Left renal pelvis (tissue), 4 donors: ENCODE results near the gene YDJC. TPM values are rescaled to one million over a fixed set of nuclear protein-coding genes. Genes with fewer than 3 reads are reported as not detected.
A peak's percentile ranks its signal among the peaks of the same experiment; 100 is the strongest.
"Not testable (repeated sequence)": the region's sequence is repeated elsewhere in the genome, so short reads cannot be mapped to it uniquely, and the experiment has no call there.

Source experiments
- DNase-seq, 4 donors: peaks; one replicate each; pipeline ENCODE4 v3.0.0-alpha.2; 2013; ENCODE audit warnings: low read depth in 4 of 4, low spot score in 3 of 4
- polyA plus RNA-seq, 4 donors: library from polyadenylated mRNA; unstranded; fragments of 120-200 nt; gene quantifications; one replicate each; pipeline ENCODE4 v1.2.1, GENCODE V29; 2013; ENCODE audit not compliant: insufficient read length in 4 of 4

The YDJC gene, protein sequence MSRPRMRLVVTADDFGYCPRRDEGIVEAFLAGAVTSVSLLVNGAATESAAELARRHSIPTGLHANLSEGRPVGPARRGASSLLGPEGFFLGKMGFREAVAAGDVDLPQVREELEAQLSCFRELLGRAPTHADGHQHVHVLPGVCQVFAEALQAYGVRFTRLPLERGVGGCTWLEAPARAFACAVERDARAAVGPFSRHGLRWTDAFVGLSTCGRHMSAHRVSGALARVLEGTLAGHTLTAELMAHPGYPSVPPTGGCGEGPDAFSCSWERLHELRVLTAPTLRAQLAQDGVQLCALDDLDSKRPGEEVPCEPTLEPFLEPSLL
- 10 to 100 TPM in 2 of 4 donors, 1 to 10 TPM in 2; 5.0 to 19.2 (median 9.1) TPM for polyA plus RNA-seq

DNA sequence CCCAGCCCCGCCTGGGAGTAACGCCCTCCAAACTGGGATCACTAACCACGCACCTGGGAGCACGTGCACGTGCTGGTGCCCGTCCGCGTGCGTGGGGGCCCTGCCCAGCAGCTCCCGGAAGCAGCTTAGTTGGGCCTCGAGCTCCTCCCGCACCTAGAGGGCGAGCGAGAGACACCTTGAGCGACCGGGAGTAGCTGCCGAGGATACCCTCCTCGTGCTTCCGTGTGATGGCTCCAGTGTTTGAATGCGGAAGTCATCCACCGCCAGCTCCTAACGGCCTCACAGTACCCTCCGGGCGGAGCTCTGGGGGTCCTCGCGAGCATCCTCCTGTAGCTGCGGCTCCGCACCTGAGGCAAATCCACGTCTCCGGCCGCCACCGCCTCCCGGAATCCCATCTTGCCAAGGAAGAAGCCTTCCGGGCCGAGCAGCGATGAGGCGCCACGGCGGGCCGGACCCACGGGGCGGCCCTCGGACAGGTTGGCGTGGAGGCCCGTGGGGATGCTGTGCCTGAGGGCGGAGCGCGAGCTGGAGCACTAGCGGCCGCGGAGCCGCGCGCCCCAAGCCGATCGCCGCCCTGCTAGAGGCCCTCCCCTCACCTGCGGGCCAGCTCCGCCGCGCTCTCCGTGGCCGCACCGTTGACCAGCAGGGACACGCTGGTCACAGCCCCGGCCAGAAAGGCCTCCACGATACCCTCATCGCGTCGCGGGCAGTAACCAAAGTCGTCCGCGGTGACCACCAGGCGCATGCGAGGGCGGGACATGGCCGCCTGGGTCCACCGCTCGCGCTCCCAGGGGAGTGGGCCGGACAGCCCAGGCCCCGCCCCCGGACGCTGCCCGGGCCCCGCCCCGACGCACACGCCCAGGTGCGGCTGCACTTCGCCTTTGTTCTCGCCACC, at the start of gene YDJC:
Gene YDJC (minus strand): TSS at position 768 of the 895 bp plus-strand sequence. CDS start 8 bp downstream, at position 760.
- DNase-seq = peak in 3 of 4 donors; percentile 79 to 85 (median 85)

DNA sequence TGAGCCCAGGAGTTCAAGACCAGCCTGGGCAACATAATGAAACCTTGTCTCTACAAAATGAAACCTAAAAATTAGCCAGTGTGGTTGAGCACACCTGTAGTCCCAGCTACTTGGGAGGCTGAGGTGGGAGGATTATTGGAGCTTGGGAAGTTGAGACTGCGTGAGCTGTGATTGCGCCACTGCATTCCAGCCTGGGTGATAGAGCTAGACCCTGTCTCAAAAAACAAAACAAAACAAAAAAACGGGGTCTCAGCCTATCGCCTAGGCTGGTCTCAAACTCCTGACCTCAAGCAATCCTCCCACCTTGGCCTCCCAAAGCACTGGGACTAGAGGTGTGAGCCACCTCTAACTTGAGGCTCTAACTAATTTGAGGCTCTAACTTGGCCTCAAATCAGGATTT, 49.6 kb upstream of the YDJC start:
- DNase-seq = no peak

DNA sequence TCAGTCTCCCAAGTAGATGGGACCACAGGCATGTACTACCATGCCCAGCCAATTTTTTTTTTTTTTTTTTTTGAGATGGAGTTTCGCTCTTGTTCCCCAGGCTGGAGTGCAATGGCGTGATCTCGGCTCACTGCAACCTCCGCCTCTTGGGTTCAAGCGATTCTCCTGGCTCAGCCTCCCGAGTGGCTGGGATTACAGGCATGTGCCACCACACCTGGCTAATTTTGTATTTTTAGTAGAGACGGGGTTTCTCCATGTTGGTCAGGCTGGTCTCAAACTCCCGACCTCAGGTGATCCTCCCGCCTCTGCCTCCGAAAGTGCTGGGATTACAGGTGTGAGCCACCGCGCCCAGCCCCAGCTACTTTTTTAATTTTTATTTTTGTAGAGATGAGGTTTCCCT, 49.0 kb upstream of the YDJC start:
- not testable (repeated sequence) for DNase-seq

DNA sequence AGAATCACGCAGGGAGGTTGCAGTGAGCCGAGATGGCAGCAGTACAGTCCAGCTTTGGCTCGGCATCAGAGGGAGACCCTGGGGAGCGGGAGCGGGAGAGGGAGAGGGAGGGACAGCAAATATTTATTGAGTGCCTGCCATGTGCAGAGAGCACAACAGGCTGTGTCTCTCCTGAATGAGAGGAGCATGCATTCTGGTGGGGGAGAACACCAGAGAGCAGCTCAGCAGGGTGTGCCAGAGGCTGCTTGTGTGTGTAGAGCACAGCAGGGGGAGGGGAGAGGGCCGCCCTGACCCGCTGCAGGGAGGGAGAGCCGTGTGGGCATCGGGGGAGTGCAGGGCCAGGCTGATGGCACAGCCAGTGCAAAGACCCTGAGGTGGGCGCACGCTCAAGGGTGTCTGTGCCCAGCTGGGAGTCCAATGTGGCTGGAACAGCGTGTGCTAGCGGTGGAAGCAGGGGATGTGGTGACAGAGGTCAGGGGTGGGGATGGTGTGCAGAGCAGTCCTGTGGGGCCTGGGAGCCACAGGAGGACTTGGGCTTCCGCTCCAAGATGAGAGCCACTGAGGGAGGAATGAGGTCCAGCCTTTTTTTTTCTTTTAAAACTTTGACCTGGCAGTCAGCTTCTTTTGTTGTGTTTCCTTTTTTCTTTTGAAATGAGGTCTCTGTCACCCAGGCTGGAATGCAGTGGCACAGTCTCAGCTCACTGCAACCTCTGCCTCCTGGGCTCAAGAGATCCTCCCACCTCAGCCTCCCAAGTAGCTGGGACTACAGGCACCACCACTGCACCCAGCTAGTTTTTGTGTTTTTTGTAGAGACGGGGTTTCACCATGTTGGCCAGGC, 48.0 kb upstream of the YDJC start:
- no peak for DNase-seq

DNA sequence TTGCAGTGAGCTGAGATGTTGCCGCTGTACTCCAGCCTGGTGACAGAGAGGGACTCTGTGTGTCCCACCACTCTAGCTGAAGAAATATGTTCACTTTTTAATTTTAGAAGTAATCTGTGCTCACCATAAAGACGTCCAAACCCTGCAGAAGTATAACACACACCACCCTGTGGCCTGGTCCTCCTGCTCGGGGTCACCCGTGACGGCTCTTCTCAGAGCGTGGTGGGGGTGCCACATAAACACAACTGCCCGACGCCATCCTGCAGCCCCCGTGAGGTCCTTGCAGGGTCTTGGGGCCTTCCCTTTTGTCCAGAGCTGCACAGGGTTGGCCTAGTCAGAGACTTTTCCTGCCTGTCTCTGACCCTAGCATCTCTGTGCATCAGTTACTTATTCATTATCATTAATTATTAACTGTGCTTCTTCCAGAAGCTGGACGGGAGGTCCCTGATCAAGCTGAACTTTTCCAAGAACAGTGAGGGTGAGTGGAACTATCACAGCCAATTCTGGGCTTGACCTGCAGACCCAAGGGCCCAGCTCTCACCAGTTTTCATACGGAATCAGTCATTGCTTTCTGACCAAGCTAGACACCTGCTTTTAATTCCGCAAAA, 44.9 kb upstream of the YDJC start:
- DNase-seq = no peak

DNA sequence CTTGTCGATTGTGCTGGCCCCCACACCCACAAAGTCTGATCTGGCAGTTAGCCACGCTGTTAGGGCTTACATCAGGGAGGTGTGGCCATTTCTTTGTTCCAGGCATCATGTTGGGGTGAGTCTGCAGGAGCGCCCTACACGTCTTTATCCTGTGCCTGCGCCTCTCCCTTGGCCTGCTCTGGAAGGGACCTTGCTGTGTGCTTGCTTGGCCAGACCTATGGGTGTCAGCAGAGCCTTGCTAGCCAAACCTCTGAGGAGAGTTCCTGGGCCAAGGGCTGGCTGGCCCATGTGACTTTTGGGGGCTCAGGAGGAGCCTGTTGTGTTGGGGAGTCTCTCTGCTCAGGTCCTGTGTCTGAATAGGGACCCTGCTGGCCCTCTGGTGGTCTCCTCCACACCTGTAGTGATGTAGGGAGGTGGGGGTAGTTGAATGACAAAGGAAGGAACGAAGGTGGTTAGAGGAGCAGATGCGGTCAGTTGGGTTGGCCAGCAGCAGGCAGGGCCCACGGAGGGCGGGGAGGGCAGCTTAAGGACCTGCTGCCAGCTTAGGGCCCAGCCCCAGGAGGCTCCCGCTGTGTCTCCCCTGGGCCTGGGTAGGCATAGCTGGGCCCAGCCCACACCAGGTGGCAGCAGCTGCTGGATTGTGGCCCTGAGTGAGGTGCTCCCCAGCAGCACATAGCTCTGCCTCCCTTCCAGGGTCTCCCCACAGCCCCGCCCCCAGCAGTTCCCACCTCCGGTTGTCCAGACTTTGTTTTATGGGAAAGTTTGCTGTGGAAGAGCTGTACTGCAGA, 43.9 kb upstream of the YDJC start:
- DNase-seq = no peak

DNA sequence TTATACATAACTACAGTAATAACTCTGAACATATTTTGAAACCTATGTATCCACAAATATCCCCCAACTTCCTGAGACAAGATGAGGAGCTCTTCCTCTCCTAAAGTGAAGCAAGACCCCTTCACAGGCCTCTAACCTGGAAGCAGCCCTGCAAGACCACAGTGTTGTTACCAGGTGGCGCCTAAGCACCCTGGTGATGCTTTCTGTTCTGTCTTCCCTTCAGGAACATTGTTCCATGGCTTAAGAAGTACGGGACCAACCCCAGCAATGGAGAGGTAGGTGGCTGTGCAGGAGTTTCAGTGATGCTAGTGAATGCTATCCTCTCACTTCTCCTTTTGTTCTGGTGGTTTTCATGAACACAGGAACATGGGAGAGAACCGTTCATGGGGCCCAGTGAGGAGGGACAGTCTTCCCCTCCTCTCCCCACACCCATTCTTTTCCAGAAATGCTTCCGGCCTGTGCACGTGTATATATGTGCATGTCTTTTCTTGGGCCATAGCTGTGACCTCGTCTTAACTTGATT, 42.3 kb upstream of the YDJC start:
- no peak for DNase-seq

DNA sequence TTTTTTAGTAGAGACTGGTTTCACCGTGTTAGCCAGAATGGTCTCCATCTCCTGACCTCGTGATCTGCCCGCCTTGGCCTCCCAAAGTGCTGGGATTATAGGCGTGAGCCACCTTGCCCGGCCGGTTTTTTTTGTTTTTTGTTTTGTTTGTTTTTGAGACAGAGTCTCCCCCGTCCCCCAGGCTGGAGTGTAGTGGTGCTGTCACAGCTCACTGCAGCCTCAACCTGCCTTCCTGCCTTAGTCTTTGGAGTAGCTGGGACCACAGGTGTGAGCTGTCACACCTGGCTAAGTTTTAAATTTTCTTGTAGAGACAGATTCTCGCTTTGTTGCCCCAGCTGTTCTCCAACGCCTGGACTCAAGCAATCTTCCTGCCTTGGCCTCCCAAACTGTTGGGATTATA, 39.2 kb upstream of the YDJC start:
- DNase-seq = no peak

DNA sequence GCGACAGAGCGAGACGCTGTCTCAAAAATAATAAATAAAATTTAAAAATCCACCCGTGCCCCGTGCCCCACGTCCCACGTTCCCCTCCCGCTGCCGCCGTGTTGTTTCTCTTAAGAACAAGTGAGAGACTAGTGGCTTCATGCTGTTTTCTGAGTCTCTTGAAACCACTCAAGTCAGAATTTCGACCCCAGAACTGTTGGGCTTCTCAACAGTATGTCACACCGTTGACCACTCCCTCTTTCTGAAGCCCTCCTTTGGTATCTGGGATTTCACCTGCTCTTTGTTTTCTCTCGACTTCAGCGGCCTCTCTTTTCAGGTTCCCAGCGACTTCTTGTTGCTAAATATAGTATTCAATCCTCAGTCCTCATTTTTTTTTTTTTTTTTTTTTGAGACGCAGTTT, 37.0 kb upstream of the YDJC start:
- DNase-seq = no peak

DNA sequence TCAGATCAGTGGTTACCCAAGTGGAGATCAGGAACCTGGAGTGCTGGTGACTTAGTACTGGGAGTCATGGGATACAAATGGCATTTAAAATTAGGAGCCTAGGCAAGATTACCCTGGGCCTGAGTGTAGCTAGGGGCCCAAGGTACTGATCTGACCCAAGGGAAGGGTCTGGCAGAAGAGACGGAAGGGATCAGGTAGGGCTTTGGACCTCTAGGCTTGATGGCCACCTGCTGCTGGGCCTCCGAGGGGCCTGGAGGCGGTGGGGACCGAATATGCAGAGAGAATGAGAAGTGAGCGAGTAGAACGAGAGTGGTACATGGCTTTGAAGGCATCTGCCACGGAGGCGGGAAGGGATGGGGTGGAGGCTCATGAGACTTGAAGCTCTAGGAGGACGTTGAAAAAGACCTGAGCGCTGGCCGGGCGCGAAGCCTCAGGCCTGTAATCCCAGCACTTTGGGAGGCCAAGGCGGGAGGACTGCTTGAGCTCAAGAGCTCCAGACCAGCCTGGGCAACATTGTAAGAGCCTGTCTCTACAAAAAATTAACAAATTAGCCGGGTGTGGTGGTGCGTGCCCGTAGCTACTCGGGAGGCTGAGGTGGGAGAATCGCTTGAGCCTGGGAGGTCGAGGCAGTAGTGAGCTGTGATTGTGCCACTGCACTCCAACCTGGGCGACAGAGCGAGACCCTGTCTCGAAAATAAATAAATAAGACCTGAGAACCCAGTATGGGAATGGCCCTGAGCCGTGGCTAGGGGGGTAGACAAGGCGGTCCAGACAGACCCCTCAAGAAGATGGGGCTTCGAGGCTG, 35.4 kb upstream of the YDJC start:
- DNase-seq = no peak

DNA sequence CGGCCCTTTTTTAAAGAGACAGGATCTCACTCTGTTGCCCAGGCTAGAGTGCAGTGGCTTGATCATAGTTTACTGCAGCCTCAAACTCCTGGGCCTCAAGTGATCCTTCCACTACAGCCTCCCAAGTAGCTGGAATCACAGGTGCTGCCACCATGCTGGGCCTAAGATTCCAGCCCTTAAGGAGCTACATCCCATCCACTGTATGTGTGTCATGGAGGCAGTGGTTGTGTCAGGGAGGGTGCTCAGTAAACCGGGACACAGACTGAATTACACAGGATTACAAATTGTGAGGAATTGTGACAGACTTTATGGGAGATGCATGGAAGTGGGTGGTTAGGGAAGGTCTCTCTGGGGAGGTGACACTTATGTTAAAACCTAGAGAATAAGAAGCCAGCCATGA, 33.9 kb upstream of the YDJC start:
- DNase-seq = no peak

DNA sequence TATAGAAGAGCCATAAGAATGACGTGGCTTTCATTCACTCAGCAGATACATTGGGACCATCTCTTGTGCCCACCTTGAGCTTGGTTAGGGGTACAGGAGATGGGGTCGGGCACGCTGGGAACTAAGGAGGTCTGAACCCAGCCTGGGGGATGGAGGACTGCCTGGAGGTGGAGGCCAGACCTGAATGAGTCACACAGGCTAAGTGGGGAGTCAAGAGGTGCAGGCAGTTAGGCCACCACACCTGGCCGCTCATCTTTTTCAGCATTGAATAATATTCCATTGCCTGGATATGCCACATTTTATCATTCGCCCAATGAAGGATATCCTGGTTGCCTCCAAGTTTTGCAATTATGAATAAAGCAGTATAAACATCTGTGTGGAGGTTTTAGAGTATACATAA, 32.2 kb upstream of the YDJC start:
- DNase-seq = no peak

DNA sequence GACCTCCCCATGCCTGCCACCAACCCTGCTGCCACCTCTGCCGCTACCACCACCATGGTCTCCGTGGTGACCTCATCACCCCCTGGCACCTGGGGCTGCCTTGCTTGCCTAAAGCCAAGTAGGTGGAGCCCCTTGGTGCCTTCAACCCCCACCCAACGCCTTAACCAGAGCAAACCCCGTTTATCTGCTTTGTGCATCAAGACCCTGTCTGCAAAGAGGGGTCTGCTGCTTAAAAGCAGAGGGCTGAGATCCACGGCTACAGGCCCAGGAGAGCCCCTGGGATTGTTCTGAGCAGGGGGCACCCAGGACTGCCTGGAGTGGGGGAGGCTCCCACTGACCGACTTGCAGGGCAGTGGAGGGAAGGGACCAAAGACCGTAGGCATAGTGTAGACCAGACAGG, 31.1 kb upstream of the YDJC start:
- DNase-seq = no peak

DNA sequence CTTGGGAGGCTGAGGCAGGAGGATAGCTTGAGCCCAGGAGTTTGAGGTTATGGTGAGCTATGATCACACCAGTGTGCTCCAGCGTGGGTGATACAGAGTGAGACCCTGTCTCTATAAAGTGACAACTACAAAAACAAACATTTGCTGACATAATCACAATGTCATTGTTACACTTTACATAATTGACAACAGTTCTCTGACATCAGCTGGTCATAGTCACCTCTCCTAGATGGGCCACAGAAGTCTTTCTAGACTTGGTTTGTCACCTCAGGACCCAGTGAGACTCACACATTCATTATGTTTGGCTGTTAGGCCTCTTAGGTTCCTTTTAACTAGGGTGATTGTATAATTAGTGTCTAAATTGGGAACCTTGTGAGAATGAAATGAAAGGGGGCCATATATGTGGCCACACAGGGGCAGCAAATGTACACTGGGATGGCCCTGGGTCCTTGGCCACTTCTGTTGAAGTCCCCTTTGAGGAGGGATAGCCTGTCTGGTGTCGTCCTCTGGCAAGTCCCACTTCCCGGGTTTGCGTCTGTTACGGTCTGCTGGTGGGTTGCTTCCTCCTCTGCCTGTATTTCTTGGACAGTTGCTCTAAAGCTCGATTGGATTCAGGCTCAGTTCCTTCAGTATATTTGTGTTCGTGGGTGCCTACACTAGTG, 30.2 kb upstream of the YDJC start:
- no peak for DNase-seq

DNA sequence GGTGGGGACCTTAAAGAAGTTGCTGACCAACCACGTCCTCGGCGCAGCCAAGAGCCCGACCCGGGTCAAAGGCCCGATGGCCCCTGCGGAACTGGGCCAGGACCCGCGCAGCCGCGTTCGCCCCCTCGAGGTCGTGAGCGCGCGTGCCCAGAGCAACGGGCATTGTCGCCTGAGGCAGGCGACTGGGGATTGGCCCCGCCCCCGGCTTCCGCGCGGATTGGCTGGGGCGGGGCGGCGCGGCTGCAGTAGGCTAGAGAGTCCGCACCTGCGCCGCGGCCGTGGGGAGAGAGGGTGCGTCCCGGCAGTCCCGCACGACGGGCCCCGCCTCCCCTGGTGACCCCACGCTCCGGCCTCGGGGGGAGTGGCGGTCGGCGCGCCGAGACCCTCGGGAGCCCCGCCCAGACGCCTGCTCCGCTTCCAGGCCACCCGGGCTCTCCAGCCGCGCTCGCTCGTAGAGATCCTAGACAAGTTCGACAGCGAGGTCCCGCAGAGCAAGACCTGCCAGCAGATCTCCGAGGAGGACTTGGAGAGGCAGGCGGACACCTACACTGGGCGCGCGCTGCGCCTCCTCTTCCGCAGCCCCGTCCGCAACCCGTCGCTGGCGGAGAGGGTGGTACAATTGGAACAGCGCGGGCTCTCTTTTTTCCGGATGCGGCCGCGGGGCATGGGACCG, 27.7 kb upstream of the YDJC start:
- DNase-seq = no peak

DNA sequence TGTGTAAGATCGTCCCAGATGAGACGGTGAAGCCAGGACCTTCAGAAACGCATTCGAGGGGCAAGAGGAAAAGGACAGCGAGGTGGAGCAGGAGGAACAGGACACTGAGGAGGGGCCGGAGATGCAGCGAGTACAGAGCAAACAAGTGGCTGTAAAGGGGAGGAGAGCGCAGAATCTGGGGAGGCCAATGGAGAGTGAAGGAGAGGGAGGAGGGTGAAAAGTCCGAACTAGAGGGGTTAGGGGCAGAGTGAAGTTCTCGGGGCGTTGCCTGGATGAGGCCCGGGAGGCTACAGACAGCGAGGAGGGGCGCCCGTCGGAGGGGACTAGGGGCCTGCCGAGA, 27.2 kb upstream of the YDJC start:
- no peak for DNase-seq
